Psoas muscle (tissue), 8 donors: ENCODE data around the gene ARL6IP1. TPM values are rescaled to one million over a fixed set of nuclear protein-coding genes. Genes with fewer than 3 reads are reported as not detected.

Experiments
- ATAC-seq, 4 donors: fragments of 200-7000 bp; cut with Tn5 transposase; one replicate each; pipeline ENCODE4 v1.9.1; 2020; ENCODE audit warnings: moderate library complexity in 3 of 4, mild to moderate bottlenecking in 2 of 4
- DNase-seq, 2 donors: peaks; one replicate each; pipeline ENCODE4 v3.0.0-alpha.2; 2020
- H3K27ac ChIP-seq: fragments of 200-600 bp; one replicate; pipeline ENCODE4 v1.8.0; 2022
- H3K27me3 ChIP-seq, 3 donors: fragments of 200-600 bp in 1 of 3; one replicate each; pipeline versions ENCODE4 v1.6.1 to v1.8.0; 2013 to 2022; ENCODE audit warnings: low read length in 2 of 3, mild to moderate bottlenecking in 2 of 3, moderate library complexity in 1 of 3; ENCODE audit not compliant: insufficient read depth in 3 of 3
- H3K36me3 ChIP-seq, 2 donors: fragments of 200-600 bp in 1 of 2; one replicate each; pipeline versions ENCODE4 v1.6.1 to v1.8.0; 2013 to 2022; ENCODE audit warnings: low read depth in 1 of 2, mild to moderate bottlenecking in 1 of 2, moderate library complexity in 1 of 2; ENCODE audit not compliant: insufficient read depth in 1 of 2
- H3K4me1 ChIP-seq: fragments of 200-600 bp; one replicate; pipeline ENCODE4 v1.8.0; 2022
- H3K4me3 ChIP-seq: fragments of 200-600 bp; one replicate; pipeline ENCODE4 v1.8.0; 2022; ENCODE audit warnings: mild to moderate bottlenecking
- H3K9me3 ChIP-seq: fragments of 200-600 bp; one replicate; pipeline ENCODE4 v1.8.0; 2022
- WGBS, 3 donors: extraction: QIAGEN DNeasy Blood & Tissue Kit; methylation state at CpG; one replicate each; pipeline versions ENCODE4 v1.1.6 to v1.1.7; 2013; 5-methylcytosine and 5-hydroxymethylcytosine counted together
- intact Hi-C, 2 donors: fragments of 100-400 bp; cut with DNase I; formaldehyde crosslinking; loops; one replicate each; pipeline versions ENCODE4 v1.11.0 to v1.14.2; 2022
- polyA plus RNA-seq, 3 donors: library from polyadenylated mRNA; stranded (reverse); fragments of 200-250 nt; gene quantifications; one replicate each; pipeline ENCODE4 v1.2.3, GENCODE V29; 2013
- total RNA-seq, 4 donors: library from RNA; stranded (reverse); fragmentation: NEBNext Ultra II Directional in 2 of 4; extraction: Animal tissue kit (Norgen Biotek cat#: 25700) in 2 of 4; gene quantifications; one replicate each; pipeline versions ENCODE4 v1.2.1 to v1.2.4, GENCODE V29; 2021 to 2023
- TF ChIP-seq, protein P1 (sequence below): fragments of 200-600 bp; IDR thresholded peaks from one replicate; pipeline ENCODE4 v1.8.0; 2022; ENCODE audit warnings: antibody characterized with exemption
- donor health status: healthy with polysubstance abuse.
- donor health status: DM: no; HTN: no; CAD: no; lungs with moderate emphysema.
- donor health status: Bipolar disorder and iron deficiency.
- donor health status: healthy.
- donor health status: DM: yes; HTN: yes; CAD: no.
- donor health status: DM: no; HTN: no; CAD: no.
- donor health status: DM: no; HTN: no; CAD: no.
- donor health status: DM: yes; HTN: yes; CAD: no.

ARL6IP1 gene
- total and polyA plus RNA-seq, 7 donors = 13.2 to 24.6 (median 15.9) TPM

DNA sequence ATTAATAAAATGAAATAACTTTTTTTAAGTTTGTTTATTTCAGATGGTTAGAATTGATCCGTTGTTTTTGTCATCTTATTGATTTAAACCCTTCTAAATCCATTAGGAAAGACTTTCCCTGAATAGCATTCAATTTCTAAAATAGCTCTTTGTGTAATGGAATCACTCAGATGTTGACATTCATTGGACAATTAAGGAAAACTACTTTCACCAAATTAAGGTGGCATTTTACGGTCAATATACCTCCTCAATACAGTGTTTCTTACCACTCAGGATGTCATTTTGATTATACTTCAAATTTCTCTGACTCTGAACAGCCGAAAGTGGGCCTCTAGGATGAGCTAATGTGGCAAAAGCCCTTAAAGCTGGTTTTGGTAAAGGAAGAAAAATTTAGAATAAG, 1.8 kb downstream of the ARL6IP1 start:
- DNase-seq = no peak
- TF ChIP-seq, protein P1, sequence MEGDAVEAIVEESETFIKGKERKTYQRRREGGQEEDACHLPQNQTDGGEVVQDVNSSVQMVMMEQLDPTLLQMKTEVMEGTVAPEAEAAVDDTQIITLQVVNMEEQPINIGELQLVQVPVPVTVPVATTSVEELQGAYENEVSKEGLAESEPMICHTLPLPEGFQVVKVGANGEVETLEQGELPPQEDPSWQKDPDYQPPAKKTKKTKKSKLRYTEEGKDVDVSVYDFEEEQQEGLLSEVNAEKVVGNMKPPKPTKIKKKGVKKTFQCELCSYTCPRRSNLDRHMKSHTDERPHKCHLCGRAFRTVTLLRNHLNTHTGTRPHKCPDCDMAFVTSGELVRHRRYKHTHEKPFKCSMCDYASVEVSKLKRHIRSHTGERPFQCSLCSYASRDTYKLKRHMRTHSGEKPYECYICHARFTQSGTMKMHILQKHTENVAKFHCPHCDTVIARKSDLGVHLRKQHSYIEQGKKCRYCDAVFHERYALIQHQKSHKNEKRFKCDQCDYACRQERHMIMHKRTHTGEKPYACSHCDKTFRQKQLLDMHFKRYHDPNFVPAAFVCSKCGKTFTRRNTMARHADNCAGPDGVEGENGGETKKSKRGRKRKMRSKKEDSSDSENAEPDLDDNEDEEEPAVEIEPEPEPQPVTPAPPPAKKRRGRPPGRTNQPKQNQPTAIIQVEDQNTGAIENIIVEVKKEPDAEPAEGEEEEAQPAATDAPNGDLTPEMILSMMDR = no peak
- no peak for ATAC-seq
- peak overlapping the region; percentile 82 for H3K27ac ChIP-seq
- no peaks in the 10 kb centered on the region for H3K9me3 ChIP-seq
- H3K4me3 ChIP-seq = peak overlapping the region; percentile 77
- intact Hi-C loops = no loop called here
- 53 to 71% (median 55%) methylated on average over 3 of the region's 3 CpGs for WGBS, 3 donors
- H3K4me1 ChIP-seq = peaks cover 35% of the 10 kb centered on the region
- H3K27me3 ChIP-seq = no peaks in the 10 kb centered on the region
- peaks cover 0 to 42% of the 10 kb centered on the region in 2 donors for H3K36me3 ChIP-seq

DNA sequence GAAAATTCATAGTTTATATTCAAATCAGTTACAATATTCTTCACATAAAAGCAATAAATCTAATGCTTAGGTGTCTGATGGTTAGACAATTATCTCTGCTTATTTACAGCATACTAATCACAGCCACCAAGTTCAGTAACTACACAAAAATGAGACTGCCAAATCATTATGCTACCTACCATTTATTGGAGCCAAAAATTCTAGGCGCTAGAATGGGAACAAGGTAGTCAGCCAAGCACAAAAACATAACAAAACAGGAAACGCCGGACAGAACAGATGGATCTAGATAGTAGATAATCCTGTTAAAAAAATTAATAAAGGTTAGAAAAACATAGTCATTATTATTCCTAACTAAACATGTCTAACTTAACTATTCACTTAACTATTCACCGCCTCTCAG, 3.6 kb downstream of the ARL6IP1 start:
- ATAC-seq = no peak
- no peak overlapping the region for H3K27ac ChIP-seq
- H3K36me3 ChIP-seq = peaks cover under 1 to 59% of the 10 kb centered on the region in 2 donors
- peaks cover 28% of the 10 kb centered on the region for H3K4me1 ChIP-seq
- H3K9me3 ChIP-seq = no peaks in the 10 kb centered on the region
- H3K27me3 ChIP-seq = no peaks in the 10 kb centered on the region
- no peak for DNase-seq
- intact Hi-C loops = no loop called here
- TF ChIP-seq, protein P1 = no peak
- WGBS, 3 donors = 45 to 65% (median 64%) methylated on average over 4 of the region's 4 CpGs
- no peak overlapping the region for H3K4me3 ChIP-seq

DNA sequence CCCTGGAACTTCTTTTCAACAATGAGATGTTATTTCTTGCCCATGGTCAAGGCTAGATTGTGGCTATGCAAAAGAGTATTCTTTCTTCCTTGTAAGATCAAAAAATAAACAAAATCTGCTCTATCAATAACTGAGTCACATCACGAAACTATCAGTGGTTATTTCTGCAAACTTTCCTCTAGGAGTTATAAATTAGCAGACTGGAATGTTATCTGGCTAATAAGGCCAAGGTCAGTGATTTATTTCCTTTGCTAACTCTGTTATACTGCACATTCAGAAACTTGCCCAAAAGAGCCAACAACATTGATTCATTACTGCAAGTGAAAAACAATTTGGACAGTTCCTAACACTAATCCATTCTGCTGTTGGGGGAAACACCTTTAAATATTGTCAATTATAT, 5.0 kb downstream of the ARL6IP1 start:
- intact Hi-C loops = no loop called here
- H3K27ac ChIP-seq = no peak overlapping the region
- peaks cover 5 to 73% of the 10 kb centered on the region in 2 donors for H3K36me3 ChIP-seq
- no peak overlapping the region for H3K4me3 ChIP-seq
- H3K9me3 ChIP-seq = no peaks in the 10 kb centered on the region
- TF ChIP-seq, protein P1 = no peak
- WGBS, 3 donors = 81 to 90% (median 87%) methylated on average over 1 of the region's 1 CpG
- no peaks in the 10 kb centered on the region for H3K27me3 ChIP-seq
- no peak for ATAC-seq
- no peak for DNase-seq
- peaks cover 28% of the 10 kb centered on the region for H3K4me1 ChIP-seq

DNA sequence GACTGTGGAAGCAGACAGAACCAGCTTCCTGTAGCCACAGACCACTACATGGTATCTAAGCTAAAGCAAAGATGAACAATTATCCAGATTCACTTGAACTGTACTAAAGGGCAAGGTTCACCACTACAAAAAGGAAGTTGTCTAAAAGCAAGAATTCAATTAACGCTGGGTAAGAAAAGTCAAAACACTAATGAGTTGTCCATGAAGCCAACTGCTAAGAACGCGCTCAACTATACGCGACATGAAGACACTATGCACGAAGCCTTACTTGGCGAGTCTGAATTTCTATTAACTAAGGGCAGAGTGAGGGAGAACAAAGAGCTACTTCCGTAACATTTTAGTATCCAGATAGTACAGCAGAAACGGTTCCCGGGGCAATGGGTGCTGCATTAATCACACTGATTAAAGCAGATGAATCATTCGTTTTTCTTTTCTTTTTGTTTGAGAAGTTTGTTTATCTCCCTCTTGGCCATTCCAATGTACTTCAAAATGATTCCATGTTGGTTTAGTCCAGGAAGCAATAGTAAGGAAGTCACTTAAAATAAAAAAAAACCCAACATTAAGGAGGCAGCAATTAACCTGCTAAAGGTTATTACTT, 8.4 kb downstream of the ARL6IP1 start:
- ATAC-seq = no peak
- intact Hi-C loops = loop anchor here in 1 of 2 donors (5.0 kb wide), 1 partner anchor 169 kb away; no protein-coding TSS in a partner anchor
- peaks cover 7 to 77% of the 10 kb centered on the region in 2 donors for H3K36me3 ChIP-seq
- no peaks in the 10 kb centered on the region for H3K9me3 ChIP-seq
- no peaks in the 10 kb centered on the region for H3K27me3 ChIP-seq
- TF ChIP-seq, protein P1 = no peak
- no peak overlapping the region for H3K27ac ChIP-seq
- no peak for DNase-seq
- H3K4me3 ChIP-seq = no peak overlapping the region
- WGBS, 3 donors = 92 to 95% (median 94%) methylated on average over 11 of the region's 11 CpGs
- H3K4me1 ChIP-seq = peaks cover 12% of the 10 kb centered on the region
